IMR-90 (cell line): ENCODE data around the gene HHIP. TPM values are rescaled to one million over a fixed set of nuclear protein-coding genes. Genes with fewer than 3 reads are reported as not detected.

Source experiments
- ATAC-seq: fragments of 200-7000 bp; cut with Tn5 transposase; 2 replicates; pipeline ENCODE4 v1.9.1; 2020; ENCODE audit warnings: low read depth, mild to moderate bottlenecking, moderate library complexity
- BruUV-seq: library from RNA; stranded (reverse); fragments of 400-500 nt; replicated peaks from 2 replicates; lab custom pipeline; 2021; lab: Mats Ljungman, UMichigan
- CTCF ChIA-PET: fragments of 300-600 bp; formaldehyde crosslinking; extraction: SDS; loops from one replicate; lab custom pipeline; 2021; ENCODE audit warnings: antibody characterized with exemption; lab: Yijun Ruan, JAX
- POLR2A ChIA-PET: fragments of 300-600 bp; sonication (Branson Sonifier 250); formaldehyde crosslinking; loops from one replicate; lab custom pipeline; 2022; ENCODE audit warnings: antibody characterized with exemption; ENCODE audit not compliant: unreplicated experiment; lab: Charles Lee
- DNase-seq: peaks from one replicate; pipeline ENCODE4 v3.0.0; 2013
- H2AFZ ChIP-seq: replicated peaks from 2 replicates; pipeline ENCODE3; 2013; ENCODE audit warnings: low read length, mild to moderate bottlenecking; ENCODE audit not compliant: poor library complexity
- H2AK5ac ChIP-seq: 2 replicates; pipeline ENCODE4 v1.6.1; 2013; ENCODE audit warnings: low read depth, low read length, inconsistent platforms
- H2AK9ac ChIP-seq: replicated peaks from 2 replicates; pipeline ENCODE3; 2013; ENCODE audit warnings: mild to moderate bottlenecking, low read depth, low read length, moderate library complexity; ENCODE audit not compliant: poor library complexity
- H2BK120ac ChIP-seq: 2 replicates; pipeline ENCODE4 v1.6.1; 2013; ENCODE audit warnings: low read depth, low read length, inconsistent platforms
- H2BK15ac ChIP-seq: 3 replicates; pipeline ENCODE4 v1.6.1; 2013; ENCODE audit warnings: low read depth, low read length, inconsistent platforms
- H2BK20ac ChIP-seq: 2 replicates; pipeline ENCODE4 v1.6.1; 2013; ENCODE audit warnings: low read depth, mild to moderate bottlenecking, inconsistent platforms, low read length, moderate library complexity
- H2BK5ac ChIP-seq: 2 replicates; pipeline ENCODE4 v1.6.1; 2013; ENCODE audit warnings: mild to moderate bottlenecking, low read depth, low read length, inconsistent platforms; ENCODE audit not compliant: poor library complexity, severe bottlenecking
- H3K14ac ChIP-seq: replicated peaks from 2 replicates; pipeline ENCODE4 v1.6.1; 2013; ENCODE audit warnings: low read depth, low read length, inconsistent platforms
- H3K18ac ChIP-seq: 2 replicates; pipeline ENCODE4 v1.6.1; 2013; ENCODE audit warnings: low read depth, low read length, control low read depth
- H3K23ac ChIP-seq: 2 replicates; pipeline ENCODE4 v1.6.1; 2013; ENCODE audit warnings: low read depth, low read length, inconsistent platforms
- H3K27ac ChIP-seq: 2 replicates; pipeline ENCODE4 v1.5.1; 2013; ENCODE audit warnings: mild to moderate bottlenecking, control low read depth, low read length; ENCODE audit not compliant: insufficient read depth
- H3K27me3 ChIP-seq: 2 replicates; pipeline ENCODE4 v1.6.1; 2013; ENCODE audit warnings: low read length; ENCODE audit not compliant: control insufficient read depth, insufficient read depth
- H3K36me3 ChIP-seq: 2 replicates; pipeline ENCODE4 v1.6.1; 2013; ENCODE audit warnings: low read length, mixed read lengths; ENCODE audit not compliant: control insufficient read depth, insufficient read depth
- H3K4ac ChIP-seq: 2 replicates; pipeline ENCODE4 v1.6.1; 2013; ENCODE audit warnings: low read depth, low read length, inconsistent platforms
- H3K4me1 ChIP-seq: 2 replicates; pipeline ENCODE4 v1.6.1; 2013; ENCODE audit warnings: low read length, mixed read lengths; ENCODE audit not compliant: control insufficient read depth, insufficient read depth
- H3K4me2 ChIP-seq: 2 replicates; pipeline ENCODE4 v1.6.1; 2013; ENCODE audit warnings: low read depth, mild to moderate bottlenecking, control low read depth, low read length, moderate library complexity
- H3K4me3 ChIP-seq: 2 replicates; pipeline ENCODE4 v1.5.1; 2013; ENCODE audit warnings: low read depth, mild to moderate bottlenecking, control low read depth, low read length, moderate library complexity; ENCODE audit not compliant: insufficient read depth
- H3K56ac ChIP-seq: 2 replicates; pipeline ENCODE4 v1.6.1; 2013; ENCODE audit warnings: low read length, inconsistent platforms; ENCODE audit not compliant: insufficient read depth; ENCODE audit errors: extremely low read depth
- H3K79me1 ChIP-seq, 2 experiments: 2 replicates each; pipeline ENCODE4 v1.6.1; 2013; ENCODE audit warnings: low read length in 2 of 2, inconsistent platforms in 1 of 2, low read depth in 1 of 2
- H3K9ac ChIP-seq: 2 replicates; pipeline ENCODE4 v1.6.1; 2013; ENCODE audit warnings: low read depth, low read length, control low read depth
- H3K9me1 ChIP-seq: 2 replicates; pipeline ENCODE4 v1.6.1; 2013; ENCODE audit warnings: low read length, inconsistent platforms; ENCODE audit not compliant: insufficient read depth
- H3K9me3 ChIP-seq: 2 replicates; pipeline ENCODE4 v1.6.1; 2013; ENCODE audit warnings: low read length; ENCODE audit not compliant: control insufficient read depth, insufficient read depth
- H4K20me1 ChIP-seq: 2 replicates; pipeline ENCODE4 v1.6.1; 2013; ENCODE audit warnings: low read length, inconsistent platforms; ENCODE audit not compliant: insufficient read depth
- H4K5ac ChIP-seq: 2 replicates; pipeline ENCODE4 v1.6.1; 2013; ENCODE audit warnings: mild to moderate bottlenecking, low read depth, low read length, control low read depth
- H4K8ac ChIP-seq, 2 experiments: 2 replicates each; pipeline ENCODE4 v1.6.1; 2013; ENCODE audit warnings: low read depth in 2 of 2, low read length in 2 of 2, control low read depth in 1 of 2, inconsistent platforms in 1 of 2
- H4K91ac ChIP-seq: 2 replicates; pipeline ENCODE4 v1.6.1; 2013; ENCODE audit warnings: low read depth, low read length, inconsistent platforms; ENCODE audit not compliant: insufficient read depth
- CHD1 ChIP-seq: IDR thresholded peaks from 2 replicates; pipeline ENCODE4 v1.6.1; 2012; ENCODE audit warnings: low read depth, low read length, improper control_type of control experiment
- WGBS, 2 experiments: methylation state at CpG; one replicate each; pipeline versions ENCODE4 v1.1.5 to v1.1.7; 2013; ENCODE audit warnings: missing lambda C conversion rate in 2 of 2; ENCODE audit not compliant: insufficient read length in 1 of 2; ENCODE audit errors: extremely low coverage in 2 of 2; 5-methylcytosine and 5-hydroxymethylcytosine counted together
- dilution Hi-C: fragments of 300-500 bp; cut with HindIII; formaldehyde crosslinking; loops from one replicate; pipeline ENCODE4 v1.14.3; 2018; ENCODE audit warnings: low sequenced_read_pairs; ENCODE audit not compliant: unreplicated experiment
- in situ Hi-C: fragments of 300-500 bp; cut with MboI; formaldehyde crosslinking; loops from 3 replicates; pipeline ENCODE4 v1.14.3; 2019; ENCODE audit warnings: low sequenced_read_pairs, inconsistent platforms, mixed read lengths
- intact Hi-C: fragments of 100-400 bp; cut with micrococcal nuclease; formaldehyde crosslinking; loops from 2 replicates; pipeline ENCODE4 v1.10.0; 2022
- polyA plus RNA-seq, 3 experiments: library from polyadenylated mRNA; depleted of rRNA; stranded (reverse); fragments of >200 nt; gene quantifications; 2 replicates each; pipeline ENCODE4 v1.2.3, GENCODE V29; 2012; ENCODE audit warnings: low replicate concordance in 1 of 3
- total RNA-seq: library from RNA; depleted of rRNA; stranded (reverse); fragments of >200 nt; gene quantifications from 2 replicates; pipeline ENCODE4 v1.2.3, GENCODE V29; 2012

Gene HHIP
- total and polyA plus RNA-seq, 2 of the 4 experiments (the other 2 are of a cell fraction): 6.6 to 9.6 TPM

- H3K27ac ChIP-seq: no peak overlapping the region
Observed at GRCh38 chr4:144681806-144682205, 35.9 kb downstream of the HHIP start.

More at GRCh38 chr4:144681806-144682205, 35.9 kb downstream of the HHIP start:
- Histone ChIP-seq H3K56ac (no peak overlapping the region), H2BK120ac (no peak overlapping the region), H2BK5ac (no peak overlapping the region), H2AFZ (peak overlapping the region; percentile 57), H2AK9ac (no peak overlapping the region), H3K9me1 (no peaks in the 10 kb centered on the region), H3K4ac (no peak overlapping the region), H4K5ac (no peak overlapping the region), H2BK20ac (no peak overlapping the region), H3K4me2 (peak overlapping the region; percentile 19; the same call in 1 of the 2 replicates), H4K8ac (0 out of 4 replicates have a peak overlapping the region, but pooled peaks of 1 of the 2 experiments have one; percentile 7), H3K14ac (no peak overlapping the region), H3K36me3 (no peaks in the 10 kb centered on the region), H3K23ac (peak overlapping the region; percentile 38; the same call in 1 of the 2 replicates), H2BK15ac (no peak overlapping the region), H3K4me3 (no peak overlapping the region), H3K9me3 (no peaks in the 10 kb centered on the region), H4K91ac (no peak overlapping the region), H4K20me1 (no peaks in the 10 kb centered on the region), H3K4me1 (no peaks in the 10 kb centered on the region; the same call in 1 of the 2 replicates), H3K79me1 (no peaks in the 10 kb centered on the region), H3K18ac (no peak overlapping the region), H3K27me3 (no peaks in the 10 kb centered on the region), H3K9ac (no peak overlapping the region), H2AK5ac (no peak overlapping the region)
- no CpG with 5 or more reads among the region's 3 CpGs for WGBS, 2 experiments
- in situ Hi-C loops (no loop called here), dilution Hi-C loops (no loop called here), intact Hi-C loops (no loop called here)
- BruUV-seq: no TSS peak
- no peak for TF ChIP-seq CHD1
- ATAC-seq (no peak), DNase-seq (no peak)
- CTCF ChIA-PET: no interaction called here
- POLR2A ChIA-PET: no interaction called here
